Measurements from ENCODE around the gene DPP10.
"Not testable (repeated sequence)": the region's sequence is repeated elsewhere in the genome, so short reads cannot be mapped to it uniquely, and the experiment has no call there.

DPP10 gene

DNA sequence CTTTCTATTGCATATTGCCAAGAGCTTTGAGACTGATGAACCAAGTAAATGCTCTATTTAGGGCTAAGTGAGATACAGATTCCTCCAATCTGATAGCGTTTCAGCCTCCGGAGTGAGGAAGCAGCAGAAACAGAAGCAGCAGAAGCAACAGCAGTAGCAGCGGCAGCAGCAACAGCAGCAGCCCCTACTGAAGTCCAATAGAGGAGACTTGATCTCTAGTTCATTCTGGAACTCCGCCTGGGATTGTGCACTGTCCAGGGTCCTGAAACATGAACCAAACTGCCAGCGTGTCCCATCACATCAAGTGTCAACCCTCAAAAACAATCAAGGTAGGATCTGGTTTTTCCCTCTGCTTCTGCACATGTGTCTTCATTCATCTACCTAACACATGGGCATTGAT, at the start of gene DPP10:
TSS of gene DPP10 (plus strand) at position 132 of the 400 bp plus-strand sequence.
- no peak for DNase-seq (ENCODE audit: low read depth in 2 of 2)

DNA sequence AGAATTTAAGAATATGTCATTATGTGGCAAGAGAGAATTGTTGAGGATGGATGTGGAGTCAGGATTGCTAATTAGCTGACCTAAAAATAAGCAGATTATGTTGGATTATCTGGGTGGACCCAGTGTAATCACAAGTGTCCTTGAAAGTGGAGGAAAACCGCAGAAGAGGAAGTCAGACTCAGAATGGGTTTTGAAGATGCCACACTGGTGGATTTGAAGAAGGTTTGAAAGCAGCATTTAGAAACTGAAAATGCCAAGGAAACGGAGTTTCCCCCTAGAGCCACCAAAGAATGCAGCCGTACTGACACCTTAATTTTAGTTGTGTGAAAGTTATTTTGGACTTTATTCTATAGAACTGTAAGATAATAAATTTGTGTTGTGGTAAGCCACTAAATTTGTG, 41.6 kb upstream of the DPP10 start:
- DNase-seq (ENCODE audit: low read depth in 2 of 2), result no peak

DNA sequence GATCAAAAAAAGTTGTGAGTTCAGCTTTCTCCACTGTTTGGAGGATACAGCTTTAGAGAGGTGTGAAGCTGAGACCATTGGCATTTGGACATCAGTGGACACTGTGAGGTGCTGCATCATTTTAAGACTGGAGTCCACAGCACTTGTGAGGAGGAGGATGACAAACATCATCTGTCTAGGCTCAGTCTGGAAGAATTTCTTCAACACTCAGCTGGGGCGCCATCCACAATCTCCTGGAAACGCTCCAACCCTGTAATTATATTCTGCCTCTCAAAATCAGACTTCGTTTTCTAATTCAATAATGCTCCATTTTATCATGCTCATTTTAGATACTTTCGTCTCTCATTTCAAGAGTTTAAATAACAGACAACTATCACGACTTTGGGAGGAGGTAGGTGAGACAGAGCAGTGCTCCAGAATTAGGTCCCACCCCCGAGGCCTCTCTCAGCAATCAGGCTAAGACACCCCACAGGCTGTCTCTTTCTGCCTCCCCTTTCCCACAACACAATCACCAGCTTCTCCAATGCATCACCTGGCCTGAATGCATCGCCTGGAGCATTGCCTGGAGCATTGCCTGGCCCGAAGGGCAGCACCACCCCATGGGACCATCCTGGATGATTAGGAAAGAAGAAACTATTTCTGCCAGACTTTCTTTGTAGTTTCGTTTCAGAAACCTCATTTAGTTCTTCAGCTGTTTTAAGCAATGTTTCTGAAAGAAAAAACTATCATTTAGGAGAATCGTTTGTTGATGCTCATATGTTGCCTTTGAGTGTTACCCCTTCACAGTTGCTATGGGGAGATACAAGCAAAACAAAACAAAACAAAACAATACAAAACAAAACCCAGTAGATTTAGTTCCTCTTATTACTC, 37.0 kb upstream of the DPP10 start:
- DNase-seq (ENCODE audit: low read depth in 2 of 2), result no peak

GRCh38 chr2:114406347-114406746, 36.1 kb upstream of the DPP10 start:
- no peak for DNase-seq (ENCODE audit: low read depth in 2 of 2)

- DNase-seq (ENCODE audit: low read depth in 2 of 2), result not testable (repeated sequence)
Observed at GRCh38 chr2:114407353-114407752, 35.1 kb upstream of the DPP10 start.

DNA sequence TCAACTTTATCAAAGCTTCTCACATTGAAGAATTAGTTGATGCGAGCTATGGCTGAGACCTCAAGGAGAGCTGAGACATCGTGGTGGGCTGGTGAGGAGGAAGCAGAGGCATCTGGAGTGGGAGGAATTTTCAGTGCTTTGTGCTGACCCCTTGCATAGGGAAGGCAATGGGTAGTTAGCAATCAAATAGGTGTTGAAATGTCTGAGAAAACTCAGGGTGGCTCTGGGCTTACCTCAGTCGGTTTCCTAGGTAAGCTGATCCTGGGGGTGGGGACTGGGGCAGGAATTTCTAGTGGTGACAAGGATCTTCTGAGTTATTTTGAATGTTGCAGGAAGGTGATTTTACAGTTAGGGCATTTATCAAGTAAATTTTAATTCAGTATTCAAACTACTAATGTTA, 20.7 kb upstream of the DPP10 start:
- DNase-seq (ENCODE audit: low read depth in 2 of 2), result no peak

GRCh38 chr2:114424699-114425098, 17.7 kb upstream of the DPP10 start:
- no peak for DNase-seq (ENCODE audit: low read depth in 2 of 2)

DNA sequence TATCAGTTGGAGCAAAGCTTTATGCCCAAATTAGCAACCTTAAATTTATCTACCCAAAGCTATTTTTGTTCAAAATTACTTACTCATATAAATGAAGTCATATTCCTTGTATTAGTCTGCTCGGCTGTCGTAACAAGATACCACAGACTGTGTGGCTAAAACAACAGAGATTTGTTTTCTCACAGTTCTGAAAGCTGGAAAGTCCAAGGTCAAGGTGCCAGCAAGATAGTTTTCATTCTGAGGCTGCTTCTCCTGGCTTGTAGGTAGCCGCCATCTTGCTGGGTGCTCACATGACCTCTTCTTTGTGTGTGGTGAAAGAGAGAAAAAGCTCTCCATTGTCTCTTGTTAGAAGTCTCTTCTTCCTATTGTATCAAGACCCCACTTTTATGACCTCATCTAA, 15.7 kb upstream of the DPP10 start:
- no peak for DNase-seq (ENCODE audit: low read depth in 2 of 2)

DNA sequence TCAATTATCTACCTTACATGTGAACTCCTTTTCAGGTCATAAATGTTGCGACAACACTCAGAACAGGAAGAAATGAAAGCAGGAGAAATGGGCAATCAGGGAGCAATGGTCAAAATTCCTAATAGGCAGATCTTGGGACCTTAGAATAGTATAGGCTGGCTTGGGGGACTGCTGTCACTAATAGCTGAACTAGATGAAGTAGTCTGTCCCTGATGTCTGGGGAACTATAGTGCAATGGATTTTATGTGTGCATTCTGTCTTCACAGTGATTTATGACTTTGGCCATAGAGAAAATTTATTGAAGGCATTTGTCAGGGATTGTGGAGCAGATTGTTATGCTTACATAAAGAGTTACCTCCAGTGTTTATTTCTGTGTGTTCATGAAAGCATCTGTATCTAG, 6.1 kb upstream of the DPP10 start:
- no peak for DNase-seq (ENCODE audit: low read depth in 2 of 2)

GRCh38 chr2:114446571-114446970, 4.1 kb downstream of the DPP10 start:
- no peak for DNase-seq (ENCODE audit: low read depth in 2 of 2)

DNA sequence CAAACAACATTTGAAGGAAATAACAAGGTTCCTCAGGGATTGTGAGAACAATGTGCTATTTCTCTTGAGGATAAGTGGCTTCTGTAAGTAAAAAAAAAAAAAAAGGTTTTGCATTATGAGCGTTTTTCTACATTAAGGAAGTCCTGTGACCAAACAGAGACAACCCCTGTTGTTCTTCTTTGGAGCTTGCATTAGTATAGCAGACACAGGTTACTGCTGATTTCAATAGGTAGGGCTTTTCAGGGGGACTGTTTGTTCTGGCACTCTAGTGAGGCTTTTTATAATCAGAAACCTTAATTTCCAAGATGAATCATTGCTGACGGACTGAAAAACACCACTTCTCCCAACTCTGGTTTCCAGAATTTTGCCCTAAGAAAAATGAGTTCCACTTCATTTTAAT, 8.2 kb downstream of the DPP10 start:
- no peak for DNase-seq (ENCODE audit: low read depth in 2 of 2)

DNA sequence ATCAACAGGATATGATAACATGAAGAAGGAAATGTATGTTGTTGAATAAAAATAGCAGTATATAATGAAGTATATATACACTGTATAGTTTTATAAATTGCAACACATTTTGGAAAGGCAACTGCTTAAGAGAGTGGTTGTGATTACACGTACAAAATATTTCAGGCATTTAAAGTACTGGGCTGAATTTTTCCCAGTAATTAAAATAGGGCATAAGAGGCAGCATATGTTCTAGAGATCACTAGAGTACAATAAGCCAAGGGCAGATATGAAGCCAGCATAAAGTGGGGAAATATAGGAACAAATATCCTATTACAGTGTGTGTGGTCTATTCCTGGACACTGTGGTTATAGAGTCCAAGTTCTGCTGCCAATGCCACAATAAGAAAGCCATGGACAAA, 14.1 kb downstream of the DPP10 start:
- no peak for DNase-seq (ENCODE audit: low read depth in 2 of 2)

DNA sequence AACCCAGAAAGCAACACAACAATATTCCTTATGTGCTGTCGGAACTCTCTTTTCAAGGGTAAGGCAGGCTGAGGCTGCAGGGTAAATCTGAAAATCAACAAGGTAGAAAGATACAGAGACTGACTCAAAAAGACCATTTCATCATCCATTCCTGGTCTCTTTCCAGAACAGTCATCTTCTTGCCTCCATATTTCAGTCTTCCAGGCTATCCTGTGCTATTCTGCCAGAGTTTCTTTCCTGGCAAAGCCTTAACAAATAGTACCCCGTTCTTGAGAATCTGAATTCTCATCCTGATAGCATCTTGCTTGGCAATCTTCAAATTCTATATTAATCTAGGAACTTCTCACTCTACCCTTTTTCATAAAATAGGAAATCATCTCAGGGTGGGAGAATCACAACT, 15.5 kb downstream of the DPP10 start:
- DNase-seq (ENCODE audit: low read depth in 2 of 2), result no peak

- DNase-seq (ENCODE audit: low read depth in 2 of 2), result no peak
Observed at GRCh38 chr2:114461116-114461515, 18.7 kb downstream of the DPP10 start.

- no peak for DNase-seq (ENCODE audit: low read depth in 2 of 2)
Observed at GRCh38 chr2:114464961-114465706, 22.7 kb downstream of the DPP10 start.

DNA sequence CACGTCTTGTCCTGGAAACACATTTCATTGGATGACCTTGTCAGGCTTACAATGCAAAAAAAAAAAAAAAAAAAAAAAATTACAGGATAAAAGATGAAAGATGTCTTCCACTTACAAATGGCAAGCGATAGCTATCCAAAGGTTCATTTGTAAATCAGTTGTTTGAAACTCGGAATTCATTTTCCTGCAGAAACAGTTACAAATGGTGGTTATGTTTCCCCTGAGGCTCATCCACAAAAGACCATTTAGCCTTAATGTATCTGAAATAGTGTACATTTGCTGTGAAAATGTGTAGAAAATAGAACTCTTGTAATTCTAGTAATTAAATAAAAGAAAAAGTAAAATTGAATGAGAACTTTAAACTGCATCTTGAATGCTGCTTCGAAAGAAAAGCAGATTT, 25.9 kb downstream of the DPP10 start:
- DNase-seq (ENCODE audit: low read depth in 2 of 2), result no peak

DNA sequence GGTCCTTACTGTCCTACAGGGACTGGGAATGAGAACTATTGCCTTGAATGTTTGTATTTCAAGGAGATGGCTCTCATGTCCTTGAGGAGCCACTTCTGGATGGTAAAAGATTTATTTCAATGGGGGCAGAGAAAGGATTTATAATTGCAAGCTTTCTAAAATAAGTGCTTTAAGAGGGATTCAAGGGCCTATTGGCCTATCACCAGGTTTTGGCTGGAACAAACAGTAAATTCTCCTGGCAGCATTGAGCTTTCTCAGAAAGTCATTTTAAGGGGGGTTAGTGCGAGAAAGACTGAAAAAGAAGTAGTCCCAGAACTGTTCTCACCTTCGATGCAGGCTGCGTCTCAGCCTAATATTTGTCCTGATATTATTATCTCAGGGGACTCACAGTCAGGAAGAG, 29.8 kb downstream of the DPP10 start:
- no peak for DNase-seq (ENCODE audit: low read depth in 2 of 2)

- DNase-seq (ENCODE audit: low read depth in 2 of 2), result no peak
Observed at GRCh38 chr2:114472726-114473125, 30.3 kb downstream of the DPP10 start.

- no peak for DNase-seq (ENCODE audit: low read depth in 2 of 2)
Observed at GRCh38 chr2:114488841-114489530, 46.5 kb downstream of the DPP10 start.

DNA sequence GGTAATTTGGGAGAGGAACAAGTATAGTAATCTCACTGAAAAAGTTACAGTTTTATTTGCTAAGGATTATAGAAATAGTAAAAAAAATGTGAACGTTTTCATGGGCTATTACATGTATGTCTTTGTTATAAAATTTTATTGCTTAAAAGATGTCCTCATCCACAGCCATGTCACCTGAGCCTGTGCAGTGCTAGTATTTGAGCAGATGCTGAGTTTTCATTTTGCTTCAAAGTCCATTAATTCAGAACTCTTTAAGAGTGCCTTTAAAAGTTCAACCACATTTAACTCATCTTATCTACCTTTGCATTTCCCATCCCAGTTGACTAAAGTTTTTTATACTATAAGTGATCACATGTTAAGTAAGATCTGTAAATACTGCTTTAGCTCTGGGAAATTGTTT, 52.6 kb downstream of the DPP10 start:
- no peak for DNase-seq (ENCODE audit: low read depth in 2 of 2)

DNA sequence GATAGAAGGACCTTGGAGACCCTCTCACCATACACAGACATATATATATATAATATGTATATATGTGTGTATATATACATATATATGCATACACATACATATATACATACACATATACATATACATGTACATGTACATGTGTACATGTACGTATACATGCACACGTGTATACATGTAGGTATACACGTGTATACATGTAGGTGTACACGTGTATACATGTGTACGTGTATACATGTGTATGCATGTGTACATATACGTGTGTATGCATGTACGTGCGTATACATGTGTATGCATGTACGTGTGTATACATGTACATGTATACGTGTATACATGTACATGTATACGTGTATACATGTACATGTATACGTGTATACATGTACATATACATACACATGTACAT, 54.5 kb downstream of the DPP10 start:
- no peak for DNase-seq (ENCODE audit: low read depth in 2 of 2)

- no peak for DNase-seq (ENCODE audit: low read depth in 2 of 2)
Observed at GRCh38 chr2:114499101-114499500, 56.7 kb downstream of the DPP10 start.

DNA sequence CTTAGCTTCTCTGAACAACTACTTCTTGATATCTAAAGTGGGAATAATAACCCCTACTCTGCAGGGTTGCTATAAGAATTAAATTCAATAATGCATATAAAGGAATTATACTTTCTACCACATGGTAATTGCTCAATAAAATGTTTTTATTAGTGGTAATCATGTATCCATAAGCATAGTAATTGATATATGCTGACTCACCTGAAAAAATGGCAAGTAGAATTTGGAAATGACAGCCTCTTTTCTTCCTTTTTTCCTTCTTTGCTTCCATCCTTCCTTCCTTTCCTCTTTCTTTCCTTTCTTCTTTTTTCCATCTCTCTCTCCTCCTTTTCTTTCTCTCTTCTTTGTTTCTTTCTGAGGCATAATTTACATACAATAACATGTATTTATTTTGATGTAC, 65.3 kb downstream of the DPP10 start:
- DNase-seq (ENCODE audit: low read depth in 2 of 2), result no peak

Measured in stimulated activated CD8-positive, alpha-beta memory T cell treated with anti-CD3 and anti-CD28 coated beads, Interleukin-2, amount 100 ng/mL, for 1 hour (primary cell).